Endothelial cell (in vitro differentiated cells): ENCODE data around the gene TOR3A. TPM values are rescaled to one million over a fixed set of nuclear protein-coding genes. Genes with fewer than 3 reads are reported as not detected.
"Not testable (repeated sequence)": the region's sequence is repeated elsewhere in the genome, so short reads cannot be mapped to it uniquely, and the experiment has no call there.

Experiments
- DNase-seq: peaks from one replicate; pipeline ENCODE4 v3.0.0; 2021; ENCODE audit warnings: low spot score
- H3K27ac Mint-ChIP-seq: one replicate; pipeline ENCODE4 v1.8.0; 2021; ENCODE audit warnings: mixed read lengths, inconsistent platforms; ENCODE audit not compliant: unreplicated experiment
- H3K27me3 Mint-ChIP-seq: one replicate; pipeline ENCODE4 v1.8.0; 2021; ENCODE audit warnings: mild to moderate bottlenecking, moderate library complexity, mixed read lengths, inconsistent platforms; ENCODE audit not compliant: unreplicated experiment
- H3K36me3 Mint-ChIP-seq: one replicate; pipeline ENCODE4 v1.8.0; 2021; ENCODE audit warnings: mild to moderate bottlenecking, low read depth, mixed read lengths, inconsistent platforms; ENCODE audit not compliant: unreplicated experiment
- H3K4me1 Mint-ChIP-seq: one replicate; pipeline ENCODE4 v1.8.0; 2021; ENCODE audit warnings: mild to moderate bottlenecking, mixed read lengths, inconsistent platforms; ENCODE audit not compliant: unreplicated experiment
- H3K4me3 Mint-ChIP-seq: one replicate; pipeline ENCODE4 v1.8.0; 2021; ENCODE audit warnings: mild to moderate bottlenecking, mixed read lengths, inconsistent platforms; ENCODE audit not compliant: unreplicated experiment
- H3K9me3 Mint-ChIP-seq: one replicate; pipeline ENCODE4 v1.8.0; 2021; ENCODE audit warnings: mixed read lengths, inconsistent platforms; ENCODE audit not compliant: unreplicated experiment
- long read RNA-seq: library from polyadenylated mRNA; unstranded; transcript quantifications from one replicate; pipeline ENCODE4 v2.0.0, GENCODE V29; 2020; ENCODE audit not compliant: unreplicated experiment
- total RNA-seq: library from RNA; stranded (reverse); fragmentation: NEBNext Ultra II Directional; extraction: Animal tissue kit (Norgen Biotek cat#: 25700); gene quantifications from one replicate; pipeline ENCODE4 v1.2.1, GENCODE V29; 2021; ENCODE audit not compliant: unreplicated experiment
- TF ChIP-seq, protein P1 (sequence below): fragments of 200-600 bp; sonication (generic); IDR thresholded peaks from one replicate; pipeline ENCODE4 v1.5.0; 2021; ENCODE audit warnings: antibody characterized with exemption; ENCODE audit not compliant: unreplicated experiment

Gene TOR3A, protein sequence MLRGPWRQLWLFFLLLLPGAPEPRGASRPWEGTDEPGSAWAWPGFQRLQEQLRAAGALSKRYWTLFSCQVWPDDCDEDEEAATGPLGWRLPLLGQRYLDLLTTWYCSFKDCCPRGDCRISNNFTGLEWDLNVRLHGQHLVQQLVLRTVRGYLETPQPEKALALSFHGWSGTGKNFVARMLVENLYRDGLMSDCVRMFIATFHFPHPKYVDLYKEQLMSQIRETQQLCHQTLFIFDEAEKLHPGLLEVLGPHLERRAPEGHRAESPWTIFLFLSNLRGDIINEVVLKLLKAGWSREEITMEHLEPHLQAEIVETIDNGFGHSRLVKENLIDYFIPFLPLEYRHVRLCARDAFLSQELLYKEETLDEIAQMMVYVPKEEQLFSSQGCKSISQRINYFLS
- 15.2 TPM for total RNA-seq
- long read RNA-seq, transcript TOR3A-203 (6 exons, 2,724 nt), result major isoform, 23 of 38 reads
- long read RNA-seq, partial matches to known transcripts, result 11 of 38 reads
- long read RNA-seq, other reads (novel, unspliced or antisense), result 4 of 38 reads

DNA sequence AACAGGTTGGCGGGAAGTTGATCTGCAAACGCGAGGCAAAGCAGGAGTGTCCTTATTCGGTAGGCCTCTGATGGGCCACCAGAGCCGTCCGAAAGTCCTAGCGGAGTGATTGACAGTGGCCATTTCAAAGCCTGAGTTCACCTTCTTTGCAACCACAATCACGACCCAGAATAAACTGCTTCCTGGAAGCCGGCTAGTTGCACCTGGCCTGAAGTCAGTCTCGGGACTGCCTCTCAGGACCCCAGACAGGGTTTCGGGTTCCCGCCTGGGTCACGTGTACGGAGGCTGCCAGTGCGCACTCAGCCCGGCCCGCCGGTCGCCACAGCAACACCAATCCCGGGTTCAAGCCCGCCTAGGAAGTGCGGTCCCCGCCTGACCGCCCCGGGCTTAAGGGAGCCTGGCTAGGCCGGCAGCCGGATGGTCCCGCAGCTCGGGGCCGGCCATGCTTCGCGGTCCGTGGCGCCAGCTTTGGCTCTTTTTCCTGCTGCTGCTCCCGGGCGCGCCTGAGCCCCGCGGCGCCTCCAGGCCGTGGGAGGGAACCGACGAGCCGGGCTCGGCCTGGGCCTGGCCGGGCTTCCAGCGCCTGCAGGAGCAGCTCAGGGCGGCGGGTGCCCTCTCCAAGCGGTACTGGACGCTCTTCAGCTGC, at the start of gene TOR3A:
TSS of gene TOR3A (plus strand) at position 384 of the 646 bp plus-strand sequence. CDS start at position 443, 59 bp downstream.
- Mint-ChIP-seq H3K4me3 (peak within 1 kb of the TSS; percentile 95), H3K4me1 (peaks cover 15% of the 10 kb centered on the region), H3K27me3 (peaks cover 6% of the 10 kb centered on the region)

DNA sequence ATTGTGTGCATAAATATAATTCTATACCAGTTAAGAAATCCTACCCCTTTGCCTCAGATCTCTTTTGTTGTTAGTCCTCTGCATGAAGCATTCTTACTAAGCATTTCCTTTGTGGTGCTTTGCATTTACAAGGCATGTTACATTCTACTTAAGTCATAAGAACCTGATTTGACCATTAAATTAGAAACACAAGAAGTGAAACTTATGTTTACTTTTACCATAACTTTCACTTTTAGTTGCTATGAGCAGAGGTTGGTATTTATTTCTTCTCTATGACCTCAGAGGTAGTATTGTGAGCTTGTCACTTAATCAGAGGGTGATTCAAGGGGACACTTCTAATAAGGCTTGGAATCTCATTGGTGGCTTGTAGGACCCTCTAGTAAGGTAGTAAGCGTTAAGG, 47.1 kb upstream of the TOR3A start:
- H3K4me1 Mint-ChIP-seq, result peaks cover 37% of the 10 kb centered on the region
- H3K4me3 Mint-ChIP-seq, result no peak overlapping the region
- H3K27ac Mint-ChIP-seq, result no peak overlapping the region
- no peaks in the 10 kb centered on the region for H3K27me3 Mint-ChIP-seq
- no peaks in the 10 kb centered on the region for H3K36me3 Mint-ChIP-seq
- no peak for DNase-seq
- TF ChIP-seq, protein P1, sequence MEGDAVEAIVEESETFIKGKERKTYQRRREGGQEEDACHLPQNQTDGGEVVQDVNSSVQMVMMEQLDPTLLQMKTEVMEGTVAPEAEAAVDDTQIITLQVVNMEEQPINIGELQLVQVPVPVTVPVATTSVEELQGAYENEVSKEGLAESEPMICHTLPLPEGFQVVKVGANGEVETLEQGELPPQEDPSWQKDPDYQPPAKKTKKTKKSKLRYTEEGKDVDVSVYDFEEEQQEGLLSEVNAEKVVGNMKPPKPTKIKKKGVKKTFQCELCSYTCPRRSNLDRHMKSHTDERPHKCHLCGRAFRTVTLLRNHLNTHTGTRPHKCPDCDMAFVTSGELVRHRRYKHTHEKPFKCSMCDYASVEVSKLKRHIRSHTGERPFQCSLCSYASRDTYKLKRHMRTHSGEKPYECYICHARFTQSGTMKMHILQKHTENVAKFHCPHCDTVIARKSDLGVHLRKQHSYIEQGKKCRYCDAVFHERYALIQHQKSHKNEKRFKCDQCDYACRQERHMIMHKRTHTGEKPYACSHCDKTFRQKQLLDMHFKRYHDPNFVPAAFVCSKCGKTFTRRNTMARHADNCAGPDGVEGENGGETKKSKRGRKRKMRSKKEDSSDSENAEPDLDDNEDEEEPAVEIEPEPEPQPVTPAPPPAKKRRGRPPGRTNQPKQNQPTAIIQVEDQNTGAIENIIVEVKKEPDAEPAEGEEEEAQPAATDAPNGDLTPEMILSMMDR, result no peak
- no peaks in the 10 kb centered on the region for H3K9me3 Mint-ChIP-seq

More for the DNA sequence above, at the start of gene TOR3A:
- H3K36me3 Mint-ChIP-seq, result peaks cover 3% of the 10 kb centered on the region
- TF ChIP-seq, protein P1, result no peak
- H3K9me3 Mint-ChIP-seq, result no peaks in the 10 kb centered on the region
- H3K27ac Mint-ChIP-seq, result peak within 1 kb of the TSS; percentile 78
- peak; percentile 76 for DNase-seq

DNA sequence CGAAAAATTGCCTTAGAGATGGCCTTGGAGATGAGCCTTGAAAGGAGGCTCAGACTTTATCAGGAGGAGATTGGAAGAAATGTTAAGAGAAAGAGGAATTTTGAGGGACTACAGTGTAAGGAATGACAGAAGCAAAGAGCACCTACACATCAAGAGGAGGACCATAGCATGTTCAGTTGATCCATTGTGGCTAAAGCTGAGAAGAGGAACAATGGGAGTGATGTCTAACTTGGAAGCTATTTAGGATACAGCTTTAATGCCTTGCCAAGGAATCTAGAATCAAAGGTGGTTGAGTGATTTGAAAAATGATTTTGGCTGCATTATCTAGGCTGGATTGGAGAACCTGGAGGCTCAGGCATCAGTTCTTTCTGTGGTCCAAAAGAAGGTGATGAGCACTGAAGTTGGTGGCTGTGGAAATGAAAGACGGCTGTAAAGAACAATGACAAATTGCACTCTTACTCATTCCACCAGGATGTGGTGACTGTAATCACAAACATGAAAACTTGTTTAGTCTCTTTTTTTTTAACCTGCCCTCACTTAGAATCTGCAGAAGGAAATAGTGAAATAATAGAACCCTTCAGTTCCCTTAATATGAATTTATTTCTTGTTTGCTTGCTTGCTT, 44.9 kb upstream of the TOR3A start:
- no peaks in the 10 kb centered on the region for H3K9me3 Mint-ChIP-seq
- no peak for DNase-seq
- no peak overlapping the region for H3K4me3 Mint-ChIP-seq
- H3K27ac Mint-ChIP-seq, result no peak overlapping the region
- TF ChIP-seq, protein P1, result no peak
- peaks cover 20% of the 10 kb centered on the region for H3K4me1 Mint-ChIP-seq
- H3K27me3 Mint-ChIP-seq, result peaks cover 1% of the 10 kb centered on the region
- no peaks in the 10 kb centered on the region for H3K36me3 Mint-ChIP-seq

DNA sequence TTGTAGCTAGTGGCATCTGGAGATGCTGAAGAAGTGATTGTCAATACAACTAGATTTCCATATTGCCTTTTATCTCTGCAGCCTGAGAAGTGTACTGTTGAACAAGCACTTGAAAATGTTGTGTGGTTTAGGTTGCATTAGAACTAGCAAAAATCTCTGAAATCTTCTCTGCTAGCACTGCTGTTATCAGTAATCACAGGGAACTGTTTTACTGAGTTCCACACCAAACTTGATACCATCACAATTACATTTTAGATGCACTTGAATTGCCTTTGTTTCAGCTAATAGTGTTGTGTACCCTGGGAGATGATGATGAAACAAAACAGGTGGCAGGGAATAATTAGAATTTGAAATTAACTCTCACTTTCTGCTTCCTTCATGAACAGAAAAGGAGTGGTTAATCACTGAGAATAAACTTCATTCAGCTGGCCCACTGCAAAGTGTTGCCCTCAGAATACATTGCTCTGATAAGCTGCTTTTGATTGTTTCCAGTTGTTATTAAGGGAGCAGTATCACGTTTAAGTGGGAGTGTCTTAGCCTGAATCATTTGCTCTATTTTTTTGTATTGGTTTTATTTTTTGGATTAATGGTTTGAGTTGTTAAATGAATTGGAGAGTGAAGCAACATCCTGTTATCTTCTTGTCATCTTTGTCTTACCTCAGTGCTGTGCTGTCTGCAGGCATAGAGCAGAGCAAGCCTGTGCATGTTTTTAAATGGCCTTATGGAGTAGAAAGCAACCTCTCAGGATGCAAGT, 43.2 kb upstream of the TOR3A start:
- peaks cover 3% of the 10 kb centered on the region for H3K27me3 Mint-ChIP-seq
- no peak overlapping the region for H3K4me3 Mint-ChIP-seq
- H3K36me3 Mint-ChIP-seq, result no peaks in the 10 kb centered on the region
- TF ChIP-seq, protein P1, result no peak
- H3K9me3 Mint-ChIP-seq, result no peaks in the 10 kb centered on the region
- peaks cover 16% of the 10 kb centered on the region for H3K4me1 Mint-ChIP-seq
- no peak for DNase-seq
- H3K27ac Mint-ChIP-seq, result no peak overlapping the region

DNA sequence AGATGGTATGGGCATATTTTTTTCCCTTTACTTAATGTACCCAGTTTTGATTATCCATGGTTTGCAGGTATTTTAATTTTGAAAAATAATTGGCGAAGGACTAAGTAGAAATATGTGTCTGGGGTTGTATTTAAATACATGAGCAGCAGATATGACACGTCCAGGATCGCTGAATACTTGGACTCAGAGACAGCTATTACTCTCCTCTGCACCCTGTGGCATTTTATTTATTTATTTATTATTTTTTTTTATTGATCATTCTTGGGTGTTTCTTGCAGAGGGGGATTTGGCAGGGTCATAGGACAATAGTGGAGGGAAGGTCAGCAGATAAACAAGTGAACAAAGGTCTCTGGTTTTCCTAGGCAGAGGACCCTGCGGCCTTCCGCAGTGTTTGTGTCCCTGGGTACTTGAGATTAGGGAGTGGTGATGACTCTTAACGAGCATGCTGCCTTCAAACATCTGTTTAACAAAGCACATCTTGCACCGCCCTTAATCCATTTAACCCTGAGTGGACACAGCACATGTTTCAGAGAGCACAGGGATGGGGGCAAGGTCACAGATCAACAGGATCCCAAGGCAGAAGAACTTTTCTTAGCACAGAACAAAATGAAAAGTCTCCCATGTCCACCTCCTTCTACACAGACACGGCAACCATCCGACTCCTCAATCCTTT, 42.2 kb upstream of the TOR3A start:
- not testable (repeated sequence) for H3K27me3 Mint-ChIP-seq, H3K9me3 Mint-ChIP-seq, H3K4me1 Mint-ChIP-seq, H3K36me3 Mint-ChIP-seq, H3K4me3 Mint-ChIP-seq, DNase-seq, H3K27ac Mint-ChIP-seq

DNA sequence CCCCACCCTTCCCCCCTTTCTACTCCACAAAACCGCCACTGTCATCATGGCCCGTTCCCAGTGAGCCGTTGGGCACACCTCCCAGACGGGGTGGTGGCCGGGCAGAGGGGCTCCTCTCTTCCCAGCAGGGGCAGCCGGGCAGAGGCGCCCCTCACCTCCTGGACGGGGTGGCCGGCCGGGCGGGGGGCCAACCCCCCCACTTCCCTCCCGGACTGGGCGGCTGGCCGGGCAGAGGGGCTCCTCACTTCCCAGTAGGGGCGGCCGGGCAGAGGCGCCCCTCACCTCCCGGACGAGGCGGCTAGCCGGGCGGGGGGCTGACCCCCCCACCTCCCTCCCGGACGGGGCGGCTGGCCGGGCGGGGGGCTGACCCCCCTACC, 41.7 kb upstream of the TOR3A start:
- H3K27me3 Mint-ChIP-seq, H3K27ac Mint-ChIP-seq: not testable (repeated sequence)

More for the DNA sequence above, 41.7 kb upstream of the TOR3A start:
- H3K4me1 Mint-ChIP-seq, H3K4me3 Mint-ChIP-seq, H3K9me3 Mint-ChIP-seq, DNase-seq, H3K36me3 Mint-ChIP-seq: not testable (repeated sequence)
